Left renal cortex interstitium (tissue), 4 donors: Measurements from ENCODE around the gene OR5AS1. TPM values are rescaled to one million over a fixed set of nuclear protein-coding genes. Genes with fewer than 3 reads are reported as not detected.
"Not testable (repeated sequence)": the region's sequence is repeated elsewhere in the genome, so short reads cannot be mapped to it uniquely, and the experiment has no call there.

Source experiments
- DNase-seq, 4 donors: peaks; one replicate each; pipeline ENCODE4 v3.0.0-alpha.2; 2013; ENCODE audit warnings: low read depth in 4 of 4, low spot score in 2 of 4, missing footprints in 1 of 4
- polyA plus RNA-seq, 4 donors: library from polyadenylated mRNA; unstranded; fragments of 120-200 nt; gene quantifications; one replicate each; pipeline ENCODE4 v1.2.1, GENCODE V29; 2013; ENCODE audit not compliant: insufficient read length in 4 of 4

The OR5AS1 gene
- polyA plus RNA-seq = under 1 TPM in 3 of 4 donors, not detected in 1; 0.03 to 0.09 (median 0.09) TPM

DNA sequence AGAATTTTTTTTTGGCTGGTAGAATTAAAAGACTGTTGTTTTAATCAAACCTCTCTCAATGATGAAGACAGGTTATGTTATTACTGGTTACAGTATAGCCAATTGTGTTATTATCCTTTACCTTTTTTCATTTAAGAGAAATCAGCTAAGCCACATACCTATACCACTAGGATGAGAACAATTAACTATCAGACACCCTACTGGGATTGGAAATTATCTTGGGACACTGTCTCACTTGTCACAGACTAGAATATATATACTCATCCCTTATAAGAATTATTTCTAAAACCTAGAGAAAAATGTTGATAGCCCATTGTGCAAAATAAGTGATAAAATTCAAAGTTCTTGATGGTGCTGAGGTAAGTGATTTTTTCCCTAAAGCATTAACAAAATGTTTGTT lies at the start of gene OR5AS1:
Gene OR5AS1, plus strand, starts transcription at position 301 of the 400 bp plus-strand sequence. CDS start 2,765 bp downstream, outside the sequence.
- DNase-seq = no peak

DNA sequence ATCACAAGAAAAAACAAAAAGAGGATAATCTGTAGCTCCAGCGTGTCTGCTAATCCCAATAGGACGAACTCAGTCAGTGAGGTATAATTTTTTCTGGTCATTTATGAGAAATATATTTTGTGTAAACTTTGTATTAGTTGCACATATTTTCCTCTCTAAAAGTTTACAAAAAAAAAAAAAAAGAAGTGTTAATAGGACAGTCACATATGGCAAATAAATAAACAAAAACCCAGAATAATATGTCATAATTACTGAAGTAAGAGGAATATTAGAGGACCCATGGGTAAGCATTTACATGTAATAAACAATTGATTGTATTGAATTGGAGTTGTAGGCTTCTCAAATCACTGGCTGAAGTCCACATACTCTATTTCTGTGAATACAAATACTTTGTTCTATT lies 32.9 kb upstream of the OR5AS1 start, which contains the start of gene OR5F1:
Gene OR5F1, minus strand, starts transcription at position 101 of the 400 bp plus-strand sequence. Its CDS starts 0 bp downstream, at position 101.
- DNase-seq = no peak

DNA sequence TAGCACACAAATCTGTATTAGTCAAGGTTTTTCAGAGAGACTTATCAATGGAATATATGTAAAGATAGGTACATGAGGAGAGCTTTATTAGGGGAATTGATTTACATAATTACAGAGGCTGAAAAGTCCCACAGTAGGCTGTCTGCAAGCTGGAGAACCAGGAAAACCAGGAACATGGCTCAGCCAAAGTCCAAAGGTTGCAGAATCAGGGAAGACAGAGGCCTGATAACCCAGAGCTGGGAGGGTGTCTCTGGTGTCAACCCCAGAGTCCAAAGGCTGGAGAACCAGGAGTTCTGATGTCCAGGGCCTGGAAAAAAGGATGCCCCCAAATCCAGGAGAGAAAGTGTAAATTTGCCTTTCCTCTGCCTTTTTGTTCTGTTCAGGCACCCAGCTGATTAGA lies 16.7 kb upstream of the OR5AS1 start:
- DNase-seq = no peak

DNA sequence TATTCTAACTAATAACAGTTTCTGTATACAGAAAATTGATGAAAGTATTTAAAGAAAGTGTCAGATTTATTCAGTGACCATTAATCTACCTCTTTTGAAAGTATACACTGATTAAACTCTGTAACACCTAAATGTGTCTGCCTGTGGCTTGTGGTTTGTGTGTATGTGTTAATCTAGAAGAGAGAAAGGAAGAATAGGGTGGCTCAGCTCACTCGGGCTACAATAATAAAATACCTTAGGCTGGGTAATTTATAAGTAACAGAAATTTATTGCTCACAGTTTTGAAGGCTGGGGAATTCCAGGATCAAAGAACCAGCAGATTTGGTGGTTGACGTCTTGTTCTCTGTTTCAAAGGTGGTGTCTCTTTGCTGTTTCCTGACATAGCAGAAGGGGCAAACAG lies 13.6 kb upstream of the OR5AS1 start:
- no peak for DNase-seq

DNA sequence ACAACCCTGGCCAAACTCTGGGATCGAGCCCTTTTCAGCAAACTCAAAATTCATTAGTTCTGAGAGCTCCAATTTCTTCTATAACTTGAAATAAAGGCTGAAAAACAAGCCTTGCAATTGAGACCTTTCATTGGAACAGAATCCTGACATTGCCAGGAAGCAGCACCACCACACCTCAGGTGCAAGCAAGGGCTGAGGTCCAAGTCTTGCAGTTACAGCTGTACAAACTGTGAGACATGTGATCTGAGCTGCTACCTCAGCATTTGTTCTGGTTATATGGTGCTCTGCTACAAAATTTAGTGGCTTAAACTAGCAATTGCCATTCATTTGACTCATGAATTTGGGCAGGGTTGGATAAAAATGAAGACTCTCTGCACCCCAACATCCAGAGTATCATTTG lies 18.1 kb downstream of the OR5AS1 start:
- no peak for DNase-seq

DNA sequence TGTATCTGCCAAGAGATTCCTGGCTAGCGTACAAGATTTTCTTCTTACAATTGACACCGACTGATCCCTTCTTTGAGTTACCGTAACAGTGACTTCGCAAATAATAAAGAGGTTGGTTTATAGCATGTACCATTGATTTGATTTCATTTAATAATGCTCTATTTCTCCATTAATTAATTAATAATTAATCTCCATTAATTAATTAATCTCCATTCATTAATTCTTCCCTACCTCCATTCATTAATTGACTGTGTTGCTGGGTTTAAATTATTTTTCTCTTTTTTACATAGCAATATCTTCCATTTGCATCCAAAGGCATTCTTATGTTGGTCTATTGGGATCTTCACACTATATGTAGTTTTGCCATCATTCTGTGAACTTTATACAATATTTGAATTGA lies 21.0 kb downstream of the OR5AS1 start:
- DNase-seq = no peak

DNA sequence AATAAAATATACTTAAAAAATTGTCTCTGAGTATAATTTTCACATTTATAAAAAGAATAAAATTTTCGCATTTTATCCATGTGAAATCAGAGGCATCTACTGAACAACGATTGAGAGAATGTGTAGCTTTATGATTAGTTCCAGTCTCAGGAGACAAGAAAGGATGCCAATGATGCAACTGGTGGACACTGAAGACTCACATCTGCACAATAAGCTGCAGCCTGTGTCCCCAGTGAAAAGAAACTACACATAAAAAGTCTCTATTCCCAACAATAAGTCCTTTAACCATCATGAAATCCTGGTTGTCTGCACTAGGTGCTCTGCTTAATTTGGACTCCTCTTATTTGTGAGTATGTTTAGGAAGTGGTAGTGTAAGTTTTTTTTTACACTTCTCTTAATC lies 22.0 kb downstream of the OR5AS1 start:
- DNase-seq = no peak

DNA sequence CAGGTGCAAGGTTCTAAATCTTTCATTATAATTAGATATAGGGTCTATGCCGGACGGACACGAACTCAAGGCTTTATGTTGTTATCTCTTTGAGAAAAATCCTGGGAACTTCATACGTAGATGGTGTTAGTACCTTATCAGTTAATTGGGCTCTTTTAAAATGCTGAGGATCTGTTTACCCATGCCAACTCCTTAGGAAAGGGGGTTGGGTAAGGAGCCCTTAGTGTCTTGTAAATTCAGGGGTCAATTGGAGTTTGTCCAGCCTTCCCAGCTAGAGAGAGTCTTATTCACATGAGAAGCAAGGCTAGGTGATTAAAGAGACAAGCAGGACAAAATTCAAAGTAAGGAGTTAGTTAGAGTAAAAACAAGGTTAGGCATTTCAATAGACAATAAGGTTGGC lies 28.9 kb downstream of the OR5AS1 start:
- DNase-seq = not testable (repeated sequence)

DNA sequence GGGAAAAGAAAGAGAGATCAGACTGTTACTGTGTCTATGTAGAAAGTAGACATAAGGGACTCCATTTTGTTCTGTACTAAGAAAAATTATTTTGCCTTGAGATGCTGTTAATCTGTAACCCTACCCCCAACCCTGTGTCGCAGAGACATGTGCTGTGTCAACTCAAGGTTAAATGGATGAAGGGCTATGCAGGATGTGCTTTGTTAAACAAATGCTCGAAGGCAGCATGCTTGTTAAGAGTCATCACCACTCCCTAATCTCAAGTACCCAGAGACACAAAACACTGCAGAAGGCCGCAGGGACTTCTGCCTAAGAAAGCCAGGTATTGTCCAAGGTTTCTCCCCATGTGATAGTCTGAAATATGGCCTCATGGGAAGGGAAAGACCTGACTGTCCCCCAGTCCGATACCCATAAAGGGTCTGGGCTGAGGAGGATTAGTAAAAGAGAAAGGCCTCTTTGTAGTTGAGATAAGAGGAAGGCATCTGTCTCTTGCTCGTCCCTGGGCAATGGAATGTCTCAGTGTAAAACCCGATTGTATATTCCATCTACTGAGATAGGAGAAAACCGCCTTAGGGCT lies 30.3 kb downstream of the OR5AS1 start:
- not testable (repeated sequence) for DNase-seq

DNA sequence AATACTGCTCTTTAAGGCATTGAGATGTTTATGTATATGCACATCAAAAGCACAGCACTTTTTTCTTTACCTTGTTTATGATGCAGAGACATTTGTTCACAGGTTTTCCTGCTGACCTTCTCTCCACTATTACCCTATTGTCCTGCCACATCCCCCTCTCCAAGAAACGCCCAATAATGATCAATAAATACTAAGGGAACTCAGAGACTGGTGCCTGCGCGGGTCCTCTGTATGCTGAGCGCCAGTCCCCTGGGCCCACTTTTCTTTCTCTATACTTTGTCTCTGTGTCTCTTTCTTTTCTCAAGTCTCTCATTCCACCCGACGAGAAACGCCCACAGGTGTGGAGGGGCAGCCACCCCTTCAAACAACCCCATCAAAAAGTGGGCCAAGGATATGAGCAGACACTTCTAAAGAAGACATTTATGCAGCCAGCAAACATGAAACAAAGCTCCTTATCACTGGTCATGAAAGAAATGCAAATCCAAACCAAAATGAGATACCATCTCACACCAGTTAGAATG lies 30.9 kb downstream of the OR5AS1 start:
- not testable (repeated sequence) for DNase-seq

DNA sequence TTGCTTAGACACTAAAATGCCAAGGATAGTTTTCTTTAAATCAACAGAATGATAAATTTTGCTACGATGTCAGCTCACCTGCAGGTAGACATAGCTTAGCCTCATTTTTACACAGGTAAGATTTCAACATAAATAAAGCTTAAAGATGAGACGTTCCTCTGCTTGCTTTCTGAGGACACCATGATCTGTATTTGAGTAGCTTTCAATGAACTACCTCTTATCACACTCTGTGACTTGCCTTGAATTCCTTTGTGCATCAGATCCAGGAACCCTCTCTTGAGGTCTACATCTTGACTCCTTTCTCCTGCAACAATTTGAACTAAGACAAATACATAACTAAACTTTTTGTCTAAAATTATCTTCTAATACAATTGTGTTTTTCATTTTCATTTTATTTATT lies 39.5 kb downstream of the OR5AS1 start:
- no peak for DNase-seq

Other genes starting within 250 kb of the OR5AS1 start
- gene OR5D14, start 232.1 kb upstream of the OR5AS1 start, polyA plus RNA-seq = not detected
- gene OR5L1, start 216.3 kb upstream of the OR5AS1 start, polyA plus RNA-seq = not detected
- not detected for gene OR5D18, start 208.0 kb upstream of the OR5AS1 start, polyA plus RNA-seq
- gene OR5L2, start 200.4 kb upstream of the OR5AS1 start, polyA plus RNA-seq = not detected
- not detected for gene OR5D16, start 188.9 kb upstream of the OR5AS1 start, polyA plus RNA-seq
- gene TRIM51, start 144.4 kb upstream of the OR5AS1 start, polyA plus RNA-seq = not detected
- not detected for gene OR5W2, start 113.1 kb upstream of the OR5AS1 start, polyA plus RNA-seq
- not detected for gene OR5I1, start 91.3 kb upstream of the OR5AS1 start, polyA plus RNA-seq
- not detected for gene OR10AG1, start 57.7 kb upstream of the OR5AS1 start, polyA plus RNA-seq
- gene OR5F1, start 33.0 kb upstream of the OR5AS1 start, polyA plus RNA-seq = not detected
- gene OR8I2, start 65.7 kb downstream of the OR5AS1 start, polyA plus RNA-seq = not detected
- gene OR8H2, start 76.0 kb downstream of the OR5AS1 start, polyA plus RNA-seq = under 1 TPM in 2 of 4 donors, not detected in 2; 0.07 to 0.08 TPM
- not detected for gene OR8H3, start 94.7 kb downstream of the OR5AS1 start, polyA plus RNA-seq
- not detected for gene OR8J3, start 112.5 kb downstream of the OR5AS1 start, polyA plus RNA-seq
- gene OR8K5, start 132.7 kb downstream of the OR5AS1 start, polyA plus RNA-seq = not detected
- gene OR5J2, start 149.0 kb downstream of the OR5AS1 start, polyA plus RNA-seq = not detected
- not detected for gene OR5T2, start 206.6 kb downstream of the OR5AS1 start, polyA plus RNA-seq
- not detected for gene OR5T3, start 224.6 kb downstream of the OR5AS1 start, polyA plus RNA-seq
- gene OR5T1, start 246.5 kb downstream of the OR5AS1 start, polyA plus RNA-seq = not detected